ENCODE measurements around the gene DUS1L. TPM values are rescaled to one million over a fixed set of nuclear protein-coding genes. Genes with fewer than 3 reads are reported as not detected.

DUS1L gene
- polyA plus RNA-seq, 1 experiment: 21.4 TPM

GRCh38 chr17:82112914-82113311 lies 47.3 kb upstream of the DUS1L start:
- CTCF ChIA-PET: interaction anchor here (0.6 kb wide), 1 partner anchor 82 kb away, joined by 3 read pairs; no protein-coding TSS in a partner anchor
- TF ChIP-seq CTCF (IDR thresholded peaks at IDR 0.05; ENCODE audit: low read depth, low read length): no peak
- no peaks in the 10 kb centered on the region for H3K9me3 ChIP-seq (ENCODE audit: control insufficient read depth, insufficient read depth, low read length)
- POLR2A ChIA-PET: no interaction called here
- H3K4me3 ChIP-seq (ENCODE audit: low read depth, low read length): no peak overlapping the region
- H3K27me3 ChIP-seq (ENCODE audit: control insufficient read depth, insufficient read depth, low read length): no peaks in the 10 kb centered on the region
- no peak for DNase-seq (ENCODE audit: low read depth, low spot score)
- no peak overlapping the region for H3K27ac ChIP-seq (ENCODE audit: low read depth, low read length)

GRCh38 chr17:82112181-82112913 lies 46.7 kb upstream of the DUS1L start:
- Histone ChIP-seq H3K27me3 (ENCODE audit: control insufficient read depth, insufficient read depth, low read length) (no peaks in the 10 kb centered on the region), H3K9me3 (ENCODE audit: control insufficient read depth, insufficient read depth, low read length) (no peaks in the 10 kb centered on the region), H3K4me3 (ENCODE audit: low read depth, low read length) (no peak overlapping the region), H3K27ac (ENCODE audit: low read depth, low read length) (no peak overlapping the region)
- DNase-seq (ENCODE audit: low read depth, low spot score): no peak
- POLR2A ChIA-PET: no interaction called here
- CTCF ChIA-PET: interaction anchor here (0.6 kb wide), 1 partner anchor 82 kb away, joined by 3 read pairs; no protein-coding TSS in a partner anchor
- TF ChIP-seq CTCF (IDR thresholded peaks at IDR 0.05; ENCODE audit: low read depth, low read length): no peak

GRCh38 chr17:82110298-82110697 lies 44.7 kb upstream of the DUS1L start:
- H3K4me3 ChIP-seq (ENCODE audit: low read depth, low read length): no peak overlapping the region
- H3K27ac ChIP-seq (ENCODE audit: low read depth, low read length): no peak overlapping the region
- DNase-seq (ENCODE audit: low read depth, low spot score): no peak
- no peaks in the 10 kb centered on the region for H3K9me3 ChIP-seq (ENCODE audit: control insufficient read depth, insufficient read depth, low read length)
- ChIA-PET POLR2A (no interaction called here), CTCF (no interaction called here)
- H3K27me3 ChIP-seq (ENCODE audit: control insufficient read depth, insufficient read depth, low read length): no peaks in the 10 kb centered on the region
- TF ChIP-seq CTCF (IDR thresholded peaks at IDR 0.05; ENCODE audit: low read depth, low read length): no peak

- ChIA-PET POLR2A (interaction anchor here (0.6 kb wide), 1 partner anchor 10 kb away, joined by 3 read pairs; no protein-coding TSS in a partner anchor), CTCF (no interaction called here)
- no peaks in the 10 kb centered on the region for H3K27me3 ChIP-seq (ENCODE audit: control insufficient read depth, insufficient read depth, low read length)
- TF ChIP-seq CTCF (IDR thresholded peaks at IDR 0.05; ENCODE audit: low read depth, low read length): no peak
- no peaks in the 10 kb centered on the region; the same call in 1 of the 2 replicates for H3K9me3 ChIP-seq (ENCODE audit: control insufficient read depth, insufficient read depth, low read length)
- DNase-seq (ENCODE audit: low read depth, low spot score): no peak
- no peak overlapping the region for H3K27ac ChIP-seq (ENCODE audit: low read depth, low read length)
- H3K4me3 ChIP-seq (ENCODE audit: low read depth, low read length): no peak overlapping the region
Observed at GRCh38 chr17:82108961-82109475, 43.4 kb upstream of the DUS1L start.

- DNase-seq (ENCODE audit: low read depth, low spot score): no peak
- H3K27me3 ChIP-seq (ENCODE audit: control insufficient read depth, insufficient read depth, low read length): no peaks in the 10 kb centered on the region
- no peak overlapping the region for H3K4me3 ChIP-seq (ENCODE audit: low read depth, low read length)
- POLR2A ChIA-PET: no interaction called here
- no peak overlapping the region for H3K27ac ChIP-seq (ENCODE audit: low read depth, low read length)
- no peak for TF ChIP-seq CTCF (IDR thresholded peaks at IDR 0.05; ENCODE audit: low read depth, low read length)
- no peaks in the 10 kb centered on the region; the same call in 1 of the 2 replicates for H3K9me3 ChIP-seq (ENCODE audit: control insufficient read depth, insufficient read depth, low read length)
- CTCF ChIA-PET: no interaction called here
Observed at GRCh38 chr17:82108496-82108945, 42.9 kb upstream of the DUS1L start.
